Smooth muscle cell (in vitro differentiated cells): ENCODE results near the gene OR2A12. TPM values are rescaled to one million over a fixed set of nuclear protein-coding genes. Genes with fewer than 3 reads are reported as not detected.
"Not testable (repeated sequence)": the region's sequence is repeated elsewhere in the genome, so short reads cannot be mapped to it uniquely, and the experiment has no call there.

Experiments
- DNase-seq: peaks from one replicate; lab custom pipeline; 2025; ENCODE audit not compliant: unreplicated experiment; lab: John Stamatoyannopoulos, UW
- H2AFZ ChIP-seq: fragments of 200-600 bp; sonication (generic); 2 replicates; pipeline ENCODE4 v1.6.0; 2016; ENCODE audit warnings: antibody characterized with exemption, low read depth, mild to moderate bottlenecking
- H3F3A ChIP-seq: fragments of 200-600 bp; sonication (generic); 2 replicates; pipeline ENCODE4 v1.6.0; 2017; ENCODE audit warnings: antibody characterized with exemption, low read depth
- H3K27ac ChIP-seq: fragments of 200-600 bp; sonication (generic); 2 replicates; pipeline ENCODE4 v1.5.1; 2016; ENCODE audit warnings: low read depth, mild to moderate bottlenecking
- H3K27me3 ChIP-seq: fragments of 200-600 bp; sonication (generic); 2 replicates; pipeline ENCODE4 v1.6.1; 2016; ENCODE audit warnings: low read depth, mild to moderate bottlenecking
- H3K36me3 ChIP-seq: fragments of 200-600 bp; sonication (generic); 2 replicates; pipeline ENCODE4 v1.5.1; 2016; ENCODE audit warnings: low read depth
- H3K4me1 ChIP-seq: fragments of 200-600 bp; sonication (generic); 2 replicates; pipeline ENCODE4 v1.5.1; 2016; ENCODE audit warnings: low read depth
- H3K4me2 ChIP-seq: fragments of 200-600 bp; sonication (generic); 2 replicates; pipeline ENCODE4 v1.6.0; 2016; ENCODE audit warnings: mild to moderate bottlenecking
- H3K4me3 ChIP-seq: fragments of 200-600 bp; sonication (generic); 2 replicates; pipeline ENCODE4 v1.5.1; 2016; ENCODE audit warnings: mild to moderate bottlenecking
- H3K79me2 ChIP-seq: fragments of 200-600 bp; sonication (generic); 2 replicates; pipeline ENCODE4 v1.6.0; 2016; ENCODE audit warnings: low read depth, mild to moderate bottlenecking
- H3K9ac ChIP-seq: fragments of 200-600 bp; sonication (generic); 2 replicates; pipeline ENCODE4 v1.6.0; 2016; ENCODE audit warnings: low read depth
- H3K9me3 ChIP-seq: fragments of 200-600 bp; sonication (generic); replicated peaks from 2 replicates; pipeline ENCODE4 v1.5.1; 2016; ENCODE audit warnings: low read depth
- H4K20me1 ChIP-seq: fragments of 200-600 bp; sonication (generic); 2 replicates; pipeline ENCODE4 v1.6.0; 2016; ENCODE audit warnings: low read depth
- WGBS: methylation state at CpG from one replicate; pipeline ENCODE4 v1.1.7; 2016; ENCODE audit warnings: low lambda C conversion rate; 5-methylcytosine and 5-hydroxymethylcytosine counted together
- polyA plus RNA-seq: library from polyadenylated mRNA; unstranded; fragments of >200 nt; fragmentation: Nextera tagmentation; extraction: Ambion mirVana; gene quantifications from 2 replicates; pipeline ENCODE4 v1.2.1, GENCODE V29; 2016
- total RNA-seq: library from RNA; depleted of rRNA; stranded (reverse); fragments of >200 nt; gene quantifications from 2 replicates; pipeline ENCODE4 v1.2.3, GENCODE V29; 2014
- TF ChIP-seq, protein P1 (sequence below): fragments of 200-600 bp; sonication (generic); IDR thresholded peaks from 2 replicates; pipeline ENCODE4 v1.5.1; 2017; ENCODE audit warnings: borderline replicate concordance, mild to moderate bottlenecking, antibody characterized with exemption; ENCODE audit not compliant: insufficient read depth, poor library complexity, severe bottlenecking

Gene OR2A12
- total and polyA plus RNA-seq, 2 experiments from 2014 or later: not detected

DNA sequence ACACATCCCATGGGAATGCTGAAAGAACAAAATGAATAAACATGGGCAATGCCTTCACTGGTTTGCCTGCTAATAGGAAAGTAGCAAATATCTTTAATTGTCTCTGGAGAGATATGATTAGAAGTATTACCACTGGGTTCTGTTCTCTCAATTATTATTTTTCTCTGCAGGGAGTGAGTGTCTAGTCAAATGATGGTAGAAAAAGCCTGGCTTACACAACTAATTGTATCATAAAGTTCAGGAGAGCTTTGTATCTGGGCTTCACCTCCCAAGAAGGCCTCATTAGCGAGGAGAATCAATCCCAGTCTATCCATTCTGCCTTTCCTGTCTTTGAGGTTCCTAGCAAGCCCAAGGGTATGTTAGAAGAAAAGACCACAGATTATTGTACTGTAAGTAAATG lies 36.8 kb downstream of the OR2A12 start, which contains the start of gene OR2A14:
Gene OR2A14, plus strand, starts transcription at position 301 of the 400 bp plus-strand sequence. CDS start 5,937 bp downstream, outside the sequence.
- WGBS: 96% methylated on average over 1 of the region's 1 CpG
- no peak within 1 kb of the TSS for H2AFZ ChIP-seq
- no peaks in the 10 kb centered on the region for H4K20me1 ChIP-seq
- no peaks in the 10 kb centered on the region for H3K36me3 ChIP-seq
- no peak within 1 kb of the TSS for H3K4me3 ChIP-seq
- no peaks in the 10 kb centered on the region for H3F3A ChIP-seq
- no peak within 1 kb of the TSS for H3K27ac ChIP-seq
- H3K4me1 ChIP-seq: no peaks in the 10 kb centered on the region
- no peaks in the 10 kb centered on the region for H3K79me2 ChIP-seq
- no peak within 1 kb of the TSS for H3K9ac ChIP-seq
- H3K4me2 ChIP-seq: no peak within 1 kb of the TSS
- TF ChIP-seq, protein P1, sequence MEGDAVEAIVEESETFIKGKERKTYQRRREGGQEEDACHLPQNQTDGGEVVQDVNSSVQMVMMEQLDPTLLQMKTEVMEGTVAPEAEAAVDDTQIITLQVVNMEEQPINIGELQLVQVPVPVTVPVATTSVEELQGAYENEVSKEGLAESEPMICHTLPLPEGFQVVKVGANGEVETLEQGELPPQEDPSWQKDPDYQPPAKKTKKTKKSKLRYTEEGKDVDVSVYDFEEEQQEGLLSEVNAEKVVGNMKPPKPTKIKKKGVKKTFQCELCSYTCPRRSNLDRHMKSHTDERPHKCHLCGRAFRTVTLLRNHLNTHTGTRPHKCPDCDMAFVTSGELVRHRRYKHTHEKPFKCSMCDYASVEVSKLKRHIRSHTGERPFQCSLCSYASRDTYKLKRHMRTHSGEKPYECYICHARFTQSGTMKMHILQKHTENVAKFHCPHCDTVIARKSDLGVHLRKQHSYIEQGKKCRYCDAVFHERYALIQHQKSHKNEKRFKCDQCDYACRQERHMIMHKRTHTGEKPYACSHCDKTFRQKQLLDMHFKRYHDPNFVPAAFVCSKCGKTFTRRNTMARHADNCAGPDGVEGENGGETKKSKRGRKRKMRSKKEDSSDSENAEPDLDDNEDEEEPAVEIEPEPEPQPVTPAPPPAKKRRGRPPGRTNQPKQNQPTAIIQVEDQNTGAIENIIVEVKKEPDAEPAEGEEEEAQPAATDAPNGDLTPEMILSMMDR: no peak
- H3K27me3 ChIP-seq: no peaks in the 10 kb centered on the region
- H3K9me3 ChIP-seq: no peaks in the 10 kb centered on the region
- DNase-seq: no peak

DNA sequence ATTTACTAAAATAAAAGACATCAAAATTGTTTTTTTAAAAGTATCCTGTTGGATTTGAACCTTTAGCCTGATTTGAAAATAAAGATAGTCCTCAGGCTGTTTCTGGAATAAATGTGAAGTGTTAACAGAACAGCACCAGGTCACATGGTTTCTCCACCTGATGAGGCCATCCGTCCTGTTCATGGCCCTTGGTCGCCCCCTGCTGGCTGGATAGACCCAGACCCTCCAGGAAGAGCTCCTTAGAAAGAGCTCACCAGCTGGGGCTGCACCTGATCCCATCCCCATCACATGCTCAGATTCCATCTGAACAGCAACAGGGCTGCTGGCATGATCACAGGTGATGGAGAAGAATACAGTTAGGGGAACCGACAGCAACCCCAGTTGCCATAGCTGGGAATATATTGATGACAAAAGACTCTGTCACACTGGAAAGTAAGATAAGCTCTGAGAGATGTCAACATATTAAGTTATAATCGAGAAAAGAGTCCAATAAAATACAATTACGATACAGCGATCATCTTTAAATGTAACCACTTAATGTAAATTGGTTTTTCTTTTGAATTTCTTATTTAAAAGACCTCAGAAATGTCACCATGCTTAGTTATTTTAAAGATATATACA lies 41.7 kb downstream of the OR2A12 start:
- H3K79me2 ChIP-seq: no peaks in the 10 kb centered on the region
- H4K20me1 ChIP-seq: no peaks in the 10 kb centered on the region
- TF ChIP-seq, protein P1: peak; percentile 94
- no peaks in the 10 kb centered on the region for H3F3A ChIP-seq
- peak; percentile 49 for DNase-seq
- no peaks in the 10 kb centered on the region for H3K27me3 ChIP-seq
- no peaks in the 10 kb centered on the region for H3K9me3 ChIP-seq
- H3K27ac ChIP-seq: no peak overlapping the region
- no peak overlapping the region for H3K4me2 ChIP-seq
- no peak overlapping the region for H2AFZ ChIP-seq
- no peak overlapping the region for H3K9ac ChIP-seq
- H3K36me3 ChIP-seq: no peaks in the 10 kb centered on the region
- WGBS: 35% methylated on average over 6 of the region's 6 CpGs
- H3K4me3 ChIP-seq: no peak overlapping the region
- no peaks in the 10 kb centered on the region for H3K4me1 ChIP-seq

DNA sequence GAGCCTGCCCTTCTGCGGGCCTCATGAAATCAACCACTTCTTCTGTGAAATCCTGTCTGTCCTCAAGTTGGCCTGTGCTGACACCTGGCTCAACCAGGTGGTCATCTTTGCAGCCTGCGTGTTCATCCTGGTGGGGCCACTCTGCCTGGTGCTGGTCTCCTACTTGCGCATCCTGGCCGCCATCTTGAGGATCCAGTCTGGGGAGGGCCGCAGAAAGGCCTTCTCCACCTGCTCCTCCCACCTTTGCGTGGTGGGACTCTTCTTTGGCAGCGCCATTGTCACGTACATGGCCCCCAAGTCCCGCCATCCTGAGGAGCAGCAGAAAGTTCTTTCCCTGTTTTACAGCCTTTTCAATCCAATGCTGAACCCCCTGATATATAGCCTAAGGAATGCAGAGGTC lies 43.5 kb downstream of the OR2A12 start:
- not testable (repeated sequence) for H3K4me3 ChIP-seq, H3F3A ChIP-seq, H3K36me3 ChIP-seq, H3K79me2 ChIP-seq, H3K4me2 ChIP-seq, H3K9me3 ChIP-seq, H4K20me1 ChIP-seq, H3K27ac ChIP-seq, DNase-seq, H3K4me1 ChIP-seq, H2AFZ ChIP-seq, H3K9ac ChIP-seq, H3K27me3 ChIP-seq
- WGBS: 89% methylated on average over 9 of the region's 9 CpGs

DNA sequence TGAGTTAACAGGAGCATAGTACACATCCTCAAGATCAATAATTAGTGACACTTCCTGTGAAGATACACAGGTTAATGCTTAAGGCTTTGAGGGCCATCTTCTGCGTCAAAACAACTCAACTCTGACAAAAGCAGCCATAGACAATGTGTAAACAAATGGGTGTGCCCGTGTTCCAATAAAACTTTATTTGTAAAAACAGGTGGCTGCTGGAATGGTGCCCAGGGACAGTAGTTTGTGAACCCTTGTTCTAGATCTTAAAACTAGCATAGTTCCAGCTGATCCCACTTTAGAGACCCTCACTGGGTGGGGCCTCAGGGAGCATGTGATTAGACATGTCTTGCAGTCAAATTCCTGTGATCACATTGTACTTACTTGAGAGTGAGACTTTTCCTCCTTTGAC lies 44.7 kb downstream of the OR2A12 start:
- no peaks in the 10 kb centered on the region for H3K36me3 ChIP-seq
- no peak for DNase-seq
- H3K27me3 ChIP-seq: no peaks in the 10 kb centered on the region
- H3K4me3 ChIP-seq: no peak overlapping the region
- no peaks in the 10 kb centered on the region for H3K79me2 ChIP-seq
- TF ChIP-seq, protein P1: no peak
- H3K9me3 ChIP-seq: no peaks in the 10 kb centered on the region
- no peak overlapping the region for H3K27ac ChIP-seq
- no peaks in the 10 kb centered on the region for H3F3A ChIP-seq
- no peak overlapping the region for H3K4me2 ChIP-seq
- no peak overlapping the region for H2AFZ ChIP-seq
- no peak overlapping the region for H3K9ac ChIP-seq
- H4K20me1 ChIP-seq: no peaks in the 10 kb centered on the region
- WGBS: 96% methylated on average over 2 of the region's 2 CpGs
- H3K4me1 ChIP-seq: no peaks in the 10 kb centered on the region
